ENCODE measurements around the gene ACBD3.

GRCh38 chr1:226118357-226118756 is 68.2 kb downstream of the ACBD3 start:
- TF ChIP-seq MAX (IDR thresholded peaks at IDR 0.05; ENCODE audit: low read depth, low read length) = no peak
- no peak for TF ChIP-seq CTCF (IDR thresholded peaks at IDR 0.05; ENCODE audit: low read depth, low read length)
- TF ChIP-seq MYC (IDR thresholded peaks at IDR 0.05; ENCODE audit: low read depth, low read length) = no peak

Data from NB4 (cell line).